GM04503 (cell line): ENCODE data around the gene TMEM184A.

Experiments used
- DNase-seq: peaks from one replicate; pipeline ENCODE4 v3.0.0-alpha.2; 2012; ENCODE audit warnings: low read depth

TMEM184A gene

GRCh38 chr7:1550846-1551155 lies 5.2 kb downstream of the TMEM184A start:
- DNase-seq = no peak

GRCh38 chr7:1550005-1550845 lies 5.8 kb downstream of the TMEM184A start:
- DNase-seq = no peak

- DNase-seq = no peak
Observed at GRCh38 chr7:1549357-1550004, 6.5 kb downstream of the TMEM184A start.

GRCh38 chr7:1548944-1549343 lies 7.1 kb downstream of the TMEM184A start:
- no peak for DNase-seq

- DNase-seq = no peak
Observed at GRCh38 chr7:1548438-1548831, 7.6 kb downstream of the TMEM184A start.

- no peak for DNase-seq
Observed at GRCh38 chr7:1547777-1548437, 8.1 kb downstream of the TMEM184A start.

- no peak for DNase-seq
Observed at GRCh38 chr7:1546909-1547776, 8.9 kb downstream of the TMEM184A start.

GRCh38 chr7:1546274-1546908 lies 9.6 kb downstream of the TMEM184A start:
- DNase-seq = no peak

GRCh38 chr7:1545417-1546246 lies 10.4 kb downstream of the TMEM184A start:
- DNase-seq = no peak

- DNase-seq = no peak
Observed at GRCh38 chr7:1544896-1545416, 11.0 kb downstream of the TMEM184A start.

- no peak for DNase-seq
Observed at GRCh38 chr7:1544178-1544895, 11.7 kb downstream of the TMEM184A start.

- DNase-seq = no peak
Observed at GRCh38 chr7:1543826-1544177, 12.2 kb downstream of the TMEM184A start.

- DNase-seq = no peak
Observed at GRCh38 chr7:1542841-1543747, 12.9 kb downstream of the TMEM184A start.

- no peak for DNase-seq
Observed at GRCh38 chr7:1542329-1542728, 13.7 kb downstream of the TMEM184A start.

- DNase-seq = no peak
Observed at GRCh38 chr7:1541431-1542162, 14.4 kb downstream of the TMEM184A start.

GRCh38 chr7:1540776-1541271 lies 15.2 kb downstream of the TMEM184A start:
- no peak for DNase-seq

- no peak for DNase-seq
Observed at GRCh38 chr7:1539882-1540775, 15.9 kb downstream of the TMEM184A start.
